Vagina (tissue), 2 donors: Measurements from ENCODE around the gene OR13C2.
"Not testable (repeated sequence)": the region's sequence is repeated elsewhere in the genome, so short reads cannot be mapped to it uniquely, and the experiment has no call there.

Source experiments
- POLR2A ChIP-seq, 2 donors: fragments of 450-650 bp; IDR thresholded peaks; one replicate each; pipeline ENCODE4 v1.6.1; 2017; ENCODE audit warnings: antibody characterized with exemption in 2 of 2, mild to moderate bottlenecking in 2 of 2, moderate library complexity in 2 of 2
- POLR2AphosphoS5 ChIP-seq, 2 donors: sonication (generic); formaldehyde crosslinking; IDR thresholded peaks; one replicate each; pipeline ENCODE4 v1.9.0; 2017; ENCODE audit warnings: antibody characterized with exemption in 2 of 2, mild to moderate bottlenecking in 2 of 2, low read depth in 1 of 2; ENCODE audit not compliant: insufficient read depth in 1 of 2
- TF ChIP-seq, protein P1 (sequence below), 3 experiments: fragments of 450-650 bp in 2 of 3; fragments of 200-600 bp in 1 of 3; sonication (generic) in 1 of 3; IDR thresholded peaks; one replicate each; pipeline ENCODE4 v1.5.1; 2017 to 2019; ENCODE audit warnings: antibody characterized with exemption in 3 of 3, mild to moderate bottlenecking in 2 of 3, moderate library complexity in 2 of 3

DNA sequence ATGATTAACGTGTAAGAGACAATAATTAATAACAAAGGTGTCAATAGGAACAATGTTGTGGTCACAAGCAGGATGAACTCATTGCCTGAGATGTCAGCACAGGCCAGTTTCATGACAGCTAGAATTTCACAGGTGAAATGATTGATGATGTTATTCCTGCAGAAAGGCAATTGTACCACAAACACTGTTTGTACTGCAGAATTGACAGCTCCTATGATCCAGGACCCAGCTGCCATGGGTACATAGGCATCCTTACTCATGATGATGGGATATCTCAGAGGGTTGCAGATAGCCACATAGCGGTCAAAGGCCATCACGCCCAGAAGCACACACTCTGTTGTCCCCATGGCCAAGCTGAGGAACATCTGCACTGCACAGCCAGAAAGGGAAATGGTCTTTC, 6.7 kb downstream of the OR13C2 start:
- TF ChIP-seq, protein P1, sequence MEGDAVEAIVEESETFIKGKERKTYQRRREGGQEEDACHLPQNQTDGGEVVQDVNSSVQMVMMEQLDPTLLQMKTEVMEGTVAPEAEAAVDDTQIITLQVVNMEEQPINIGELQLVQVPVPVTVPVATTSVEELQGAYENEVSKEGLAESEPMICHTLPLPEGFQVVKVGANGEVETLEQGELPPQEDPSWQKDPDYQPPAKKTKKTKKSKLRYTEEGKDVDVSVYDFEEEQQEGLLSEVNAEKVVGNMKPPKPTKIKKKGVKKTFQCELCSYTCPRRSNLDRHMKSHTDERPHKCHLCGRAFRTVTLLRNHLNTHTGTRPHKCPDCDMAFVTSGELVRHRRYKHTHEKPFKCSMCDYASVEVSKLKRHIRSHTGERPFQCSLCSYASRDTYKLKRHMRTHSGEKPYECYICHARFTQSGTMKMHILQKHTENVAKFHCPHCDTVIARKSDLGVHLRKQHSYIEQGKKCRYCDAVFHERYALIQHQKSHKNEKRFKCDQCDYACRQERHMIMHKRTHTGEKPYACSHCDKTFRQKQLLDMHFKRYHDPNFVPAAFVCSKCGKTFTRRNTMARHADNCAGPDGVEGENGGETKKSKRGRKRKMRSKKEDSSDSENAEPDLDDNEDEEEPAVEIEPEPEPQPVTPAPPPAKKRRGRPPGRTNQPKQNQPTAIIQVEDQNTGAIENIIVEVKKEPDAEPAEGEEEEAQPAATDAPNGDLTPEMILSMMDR (IDR thresholded peaks at IDR 0.05) = not testable (repeated sequence)
- TF ChIP-seq POLR2AphosphoS5 (IDR thresholded peaks at IDR 0.05; ENCODE audit: insufficient read depth in 1 of 2, low read depth in 1 of 2); POLR2A (IDR thresholded peaks at IDR 0.05): not testable (repeated sequence)
